H9 (cell line): ENCODE measurements around the gene NPLOC4. TPM values are rescaled to one million over a fixed set of nuclear protein-coding genes. Genes with fewer than 3 reads are reported as not detected.

Source experiments
- DNase-seq: peaks from one replicate; pipeline ENCODE4 v3.0.0-alpha.2; 2017
- H2AFZ ChIP-seq: one replicate; pipeline ENCODE4 v1.6.1; 2013; ENCODE audit warnings: mild to moderate bottlenecking, low read length, control low read depth, moderate library complexity
- H2AK5ac ChIP-seq: 2 replicates; pipeline ENCODE4 v1.6.1; 2013; ENCODE audit warnings: low read length, control low read depth, mixed read lengths; ENCODE audit not compliant: insufficient read length
- H2BK120ac ChIP-seq: one replicate; pipeline ENCODE4 v1.6.1; 2013; ENCODE audit warnings: low read depth, mild to moderate bottlenecking, low read length, control low read depth, inconsistent platforms; ENCODE audit not compliant: poor library complexity, severe bottlenecking
- H2BK12ac ChIP-seq: 2 replicates; pipeline ENCODE4 v1.6.1; 2013; ENCODE audit warnings: low read length, control low read depth, mixed read lengths, low read depth; ENCODE audit not compliant: insufficient read length
- H2BK15ac ChIP-seq: 2 replicates; pipeline ENCODE4 v1.6.1; 2013; ENCODE audit warnings: low read depth, low read length, control low read depth
- H2BK20ac ChIP-seq: one replicate; pipeline ENCODE4 v1.6.1; 2013; ENCODE audit warnings: low read depth, mild to moderate bottlenecking, low read length, control low read depth, inconsistent platforms; ENCODE audit not compliant: poor library complexity, severe bottlenecking
- H2BK5ac ChIP-seq: 2 replicates; pipeline ENCODE4 v1.6.1; 2013; ENCODE audit warnings: low read length, control low read depth, mixed read lengths; ENCODE audit not compliant: insufficient read length
- H3K14ac ChIP-seq: 2 replicates; pipeline ENCODE4 v1.6.1; 2013; ENCODE audit warnings: low read length, control low read depth; ENCODE audit not compliant: insufficient read depth
- H3K18ac ChIP-seq: 2 replicates; pipeline ENCODE4 v1.6.1; 2013; ENCODE audit warnings: low read depth, mild to moderate bottlenecking, mixed read lengths, low read length, control low read depth; ENCODE audit not compliant: insufficient read length
- H3K23ac ChIP-seq: 2 replicates; pipeline ENCODE4 v1.6.1; 2013; ENCODE audit warnings: low read length, control low read depth, mixed read lengths, low read depth; ENCODE audit not compliant: insufficient read length
- H3K23me2 ChIP-seq: 2 replicates; pipeline ENCODE4 v1.6.1; 2013; ENCODE audit warnings: low read depth, mild to moderate bottlenecking, mixed read lengths, low read length, control low read depth; ENCODE audit not compliant: insufficient read length, poor library complexity, severe bottlenecking
- H3K27ac ChIP-seq: 2 replicates; pipeline ENCODE4 v1.5.1; 2013; ENCODE audit warnings: low read length, control low read depth, mixed read lengths, low read depth; ENCODE audit not compliant: insufficient read length
- H3K27me3 ChIP-seq: 2 replicates; pipeline ENCODE4 v1.6.1; 2013; ENCODE audit warnings: low read length, control low read depth, inconsistent platforms; ENCODE audit not compliant: insufficient read depth
- H3K4ac ChIP-seq: 2 replicates; pipeline ENCODE4 v1.6.1; 2013; ENCODE audit warnings: low read depth, mild to moderate bottlenecking, control low read depth, inconsistent platforms, low read length, moderate library complexity
- H3K4me1 ChIP-seq: 2 replicates; pipeline ENCODE4 v1.6.1; 2013; ENCODE audit warnings: low read length, control low read depth, inconsistent platforms; ENCODE audit not compliant: insufficient read depth
- H3K4me2 ChIP-seq: 2 replicates; pipeline ENCODE4 v1.6.1; 2013; ENCODE audit warnings: low read length, control low read depth, mixed read lengths; ENCODE audit not compliant: insufficient read length, insufficient read depth
- H3K56ac ChIP-seq: 2 replicates; pipeline ENCODE4 v1.6.1; 2013; ENCODE audit warnings: low read depth, mild to moderate bottlenecking, mixed read lengths, low read length, control low read depth; ENCODE audit not compliant: insufficient read length
- H3K79me1 ChIP-seq: 2 replicates; pipeline ENCODE4 v1.6.1; 2013; ENCODE audit warnings: low read depth, mild to moderate bottlenecking, moderate library complexity, low read length, control low read depth, inconsistent platforms; ENCODE audit not compliant: insufficient read depth, poor library complexity, severe bottlenecking
- H3K79me2 ChIP-seq: 2 replicates; pipeline ENCODE4 v1.6.1; 2013; ENCODE audit warnings: low read length, control low read depth, inconsistent platforms; ENCODE audit not compliant: insufficient read depth
- H3K9ac ChIP-seq: 2 replicates; pipeline ENCODE4 v1.6.1; 2013; ENCODE audit warnings: low read length, control low read depth, mixed read lengths; ENCODE audit not compliant: insufficient read length; ENCODE audit errors: extremely low read depth
- H3K9me3 ChIP-seq: one replicate; pipeline ENCODE4 v1.6.1; 2013; ENCODE audit warnings: low read depth, low read length, inconsistent platforms; ENCODE audit not compliant: control insufficient read depth
- H3T11ph ChIP-seq: one replicate; pipeline ENCODE4 v1.6.1; 2013; ENCODE audit warnings: mild to moderate bottlenecking, low read length, control low read depth, inconsistent platforms
- H4K20me1 ChIP-seq: one replicate; pipeline ENCODE4 v1.6.1; 2013; ENCODE audit not compliant: control insufficient read depth, insufficient read length, insufficient read depth
- H4K5ac ChIP-seq: 2 replicates; pipeline ENCODE4 v1.6.1; 2013; ENCODE audit warnings: low read depth, mild to moderate bottlenecking, mixed read lengths, low read length, control low read depth; ENCODE audit not compliant: insufficient read length
- H4K8ac ChIP-seq: replicated peaks from 2 replicates; pipeline ENCODE4 v1.6.1; 2013; ENCODE audit warnings: low read length, control low read depth, mixed read lengths, low read depth; ENCODE audit not compliant: insufficient read length
- H4K91ac ChIP-seq: 2 replicates; pipeline ENCODE4 v1.6.1; 2013; ENCODE audit warnings: low read depth, mild to moderate bottlenecking, moderate library complexity, mixed read lengths, low read length, control low read depth; ENCODE audit not compliant: insufficient read length
- H3K27ac Mint-ChIP-seq, 3 experiments: 2 replicates in 2 of 3; 3 replicates in 1 of 3; pipeline ENCODE4 v1.8.0; 2020 to 2021; ENCODE audit warnings: mixed read lengths in 3 of 3, mild to moderate bottlenecking in 1 of 3, moderate library complexity in 1 of 3
- H3K27me3 Mint-ChIP-seq: 2 replicates; pipeline ENCODE4 v1.8.0; 2021; ENCODE audit warnings: low read depth, mild to moderate bottlenecking, moderate library complexity, mixed read lengths
- H3K36me3 Mint-ChIP-seq, 3 experiments: 2 replicates in 2 of 3; 3 replicates in 1 of 3; pipeline ENCODE4 v1.8.0; 2020 to 2021; ENCODE audit warnings: low read depth in 3 of 3, mixed read lengths in 3 of 3; ENCODE audit not compliant: insufficient read depth in 1 of 3
- H3K4me1 Mint-ChIP-seq, 2 experiments: 2 replicates each; pipeline ENCODE4 v1.8.0; 2020; ENCODE audit warnings: mixed read lengths in 2 of 2
- H3K4me3 Mint-ChIP-seq, 2 experiments: 2 replicates in 1 of 2; 3 replicates in 1 of 2; pipeline ENCODE4 v1.8.0; 2020 to 2021; ENCODE audit warnings: mild to moderate bottlenecking in 2 of 2, mixed read lengths in 2 of 2, moderate library complexity in 1 of 2
- H3K9me3 Mint-ChIP-seq, 2 experiments: 2 replicates in 1 of 2; 3 replicates in 1 of 2; pipeline ENCODE4 v1.8.0; 2020; ENCODE audit warnings: mild to moderate bottlenecking in 2 of 2, mixed read lengths in 2 of 2, moderate library complexity in 1 of 2
- WGBS: extraction: QIAGEN DNeasy Blood & Tissue Kit; methylation state at CpG from one replicate; pipeline ENCODE4 v1.1.7; 2013; ENCODE audit warnings: missing lambda C conversion rate, low lambda C conversion rate, mixed read lengths; ENCODE audit not compliant: insufficient read length; ENCODE audit errors: extremely low coverage; 5-methylcytosine and 5-hydroxymethylcytosine counted together
- total RNA-seq: library from RNA; stranded (reverse); gene quantifications from 2 replicates; pipeline ENCODE4 v1.2.1, GENCODE V29; 2021
- TF ChIP-seq, protein P1 (sequence below): fragments of 200-600 bp; sonication (generic); conservative IDR thresholded peaks from 3 replicates; pipeline ENCODE4 v1.8.0; 2021; ENCODE audit warnings: antibody characterized with exemption, mild to moderate bottlenecking

The NPLOC4 gene
- total RNA-seq, 1 experiment from 2014 or later, result 103 TPM

DNA sequence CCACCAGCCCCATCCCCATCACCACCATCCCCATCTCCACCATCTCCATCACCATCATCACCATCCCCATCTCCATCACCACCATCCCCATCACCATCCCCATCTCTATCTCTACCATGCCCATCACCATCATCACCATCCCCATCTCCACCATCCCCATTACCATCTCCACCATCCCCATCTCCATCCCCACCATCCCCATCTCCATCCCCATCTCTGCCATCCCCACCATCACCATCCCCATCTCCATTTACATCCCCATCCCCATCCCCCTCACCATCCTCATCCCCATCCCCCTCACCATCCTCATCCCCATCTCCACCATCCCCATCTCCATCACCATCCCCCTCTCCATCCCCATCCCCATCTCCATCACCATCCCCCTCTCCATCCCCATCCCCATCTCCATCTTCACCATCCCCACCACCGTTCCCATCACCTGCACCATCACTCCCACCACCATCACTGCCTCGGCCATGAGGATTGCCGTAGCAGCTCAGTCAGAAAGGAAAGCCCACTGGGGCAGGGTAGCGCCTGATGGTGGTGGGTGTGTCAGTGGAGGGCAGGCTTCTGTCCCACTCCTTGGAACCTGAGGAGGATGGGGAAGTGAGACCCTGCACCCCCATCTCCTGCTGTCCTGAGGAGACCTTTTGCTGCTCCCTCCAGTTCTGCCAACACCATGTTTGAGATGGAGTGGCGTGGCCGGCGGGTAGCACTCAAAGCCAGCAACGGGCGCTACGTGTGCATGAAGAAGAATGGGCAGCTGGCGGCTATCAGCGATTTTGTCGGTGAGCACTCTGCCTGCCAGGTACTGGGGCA lies 101.2 kb downstream of the NPLOC4 start:
- no peak overlapping the region for H4K5ac ChIP-seq
- H3K14ac ChIP-seq, result no peak overlapping the region
- H2BK12ac ChIP-seq, result no peak overlapping the region
- 100% methylated on average over 1 of the region's 13 CpGs for WGBS
- no peak overlapping the region for H3T11ph ChIP-seq
- no peak overlapping the region for H2BK20ac ChIP-seq
- H2BK5ac ChIP-seq, result no peak overlapping the region
- H3K23me2 ChIP-seq, result peaks cover 5% of the 10 kb centered on the region
- H3K27me3 ChIP-seq, result peaks cover 7% of the 10 kb centered on the region; the same call in 1 of the 2 replicates
- Mint-ChIP-seq H3K4me3 (no peak overlapping the region; a peak in 1 of 5 replicates), H3K4me1 (0 out of 4 replicates have a peak, but pooled peaks cover 5 to 7% of the 10 kb centered on the region in 2 experiments), H3K27me3 (peaks cover 27% of the 10 kb centered on the region), H3K9me3 (no peaks in the 10 kb centered on the region; a peak in 1 of 5 replicates), H3K27ac (no peak overlapping the region), H3K36me3 (peaks cover 0 to 7% (median 4%) of the 10 kb centered on the region in 3 experiments; a peak in 3 of 7 replicates)
- no peaks in the 10 kb centered on the region for H3K79me2 ChIP-seq
- no peak overlapping the region for H3K23ac ChIP-seq
- H3K79me1 ChIP-seq, result no peaks in the 10 kb centered on the region
- H3K9me3 ChIP-seq, result no peaks in the 10 kb centered on the region
- H3K18ac ChIP-seq, result no peak overlapping the region
- DNase-seq, result no peak
- H2BK15ac ChIP-seq, result no peak overlapping the region
- no peak overlapping the region for H3K27ac ChIP-seq
- TF ChIP-seq, protein P1, sequence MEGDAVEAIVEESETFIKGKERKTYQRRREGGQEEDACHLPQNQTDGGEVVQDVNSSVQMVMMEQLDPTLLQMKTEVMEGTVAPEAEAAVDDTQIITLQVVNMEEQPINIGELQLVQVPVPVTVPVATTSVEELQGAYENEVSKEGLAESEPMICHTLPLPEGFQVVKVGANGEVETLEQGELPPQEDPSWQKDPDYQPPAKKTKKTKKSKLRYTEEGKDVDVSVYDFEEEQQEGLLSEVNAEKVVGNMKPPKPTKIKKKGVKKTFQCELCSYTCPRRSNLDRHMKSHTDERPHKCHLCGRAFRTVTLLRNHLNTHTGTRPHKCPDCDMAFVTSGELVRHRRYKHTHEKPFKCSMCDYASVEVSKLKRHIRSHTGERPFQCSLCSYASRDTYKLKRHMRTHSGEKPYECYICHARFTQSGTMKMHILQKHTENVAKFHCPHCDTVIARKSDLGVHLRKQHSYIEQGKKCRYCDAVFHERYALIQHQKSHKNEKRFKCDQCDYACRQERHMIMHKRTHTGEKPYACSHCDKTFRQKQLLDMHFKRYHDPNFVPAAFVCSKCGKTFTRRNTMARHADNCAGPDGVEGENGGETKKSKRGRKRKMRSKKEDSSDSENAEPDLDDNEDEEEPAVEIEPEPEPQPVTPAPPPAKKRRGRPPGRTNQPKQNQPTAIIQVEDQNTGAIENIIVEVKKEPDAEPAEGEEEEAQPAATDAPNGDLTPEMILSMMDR, result no peak
- no peak overlapping the region for H2AFZ ChIP-seq
- H3K4me2 ChIP-seq, result no peak overlapping the region
- H4K20me1 ChIP-seq, result peaks cover 7% of the 10 kb centered on the region
- H4K8ac ChIP-seq, result no peak overlapping the region
- no peak overlapping the region for H2AK5ac ChIP-seq
- H2BK120ac ChIP-seq, result no peak overlapping the region
- H3K56ac ChIP-seq, result no peak overlapping the region
- H3K4me1 ChIP-seq, result no peaks in the 10 kb centered on the region
- H3K4ac ChIP-seq, result no peak overlapping the region
- no peak overlapping the region for H3K9ac ChIP-seq
- H4K91ac ChIP-seq, result no peak overlapping the region
